GM21786 (cell line): ENCODE data around the gene RAB11FIP2.
A peak's percentile ranks its signal among the peaks of the same experiment; 100 is the strongest.

Source experiments
- ATAC-seq: cut with Tn5 transposase; IDR thresholded peaks from one replicate; pipeline ENCODE4 v1.9.1; 2021; ENCODE audit not compliant: unreplicated experiment

RAB11FIP2 gene

GRCh38 chr10:118034791-118035261, 11.9 kb downstream of the RAB11FIP2 start:
- ATAC-seq = no peak

GRCh38 chr10:118033905-118034304, 12.8 kb downstream of the RAB11FIP2 start:
- no peak for ATAC-seq

GRCh38 chr10:118032564-118032963, 14.2 kb downstream of the RAB11FIP2 start:
- no peak for ATAC-seq

- ATAC-seq = no peak
These were observed 15.2 kb downstream of the RAB11FIP2 start for GRCh38 chr10:118031351-118032075.

GRCh38 chr10:118028619-118029018, 18.1 kb downstream of the RAB11FIP2 start:
- peak; percentile 99 for ATAC-seq

GRCh38 chr10:118027397-118027796, 19.3 kb downstream of the RAB11FIP2 start:
- ATAC-seq = no peak

- ATAC-seq = no peak
These were observed 19.8 kb downstream of the RAB11FIP2 start for GRCh38 chr10:118026936-118027335.

GRCh38 chr10:118020365-118020764, 26.4 kb downstream of the RAB11FIP2 start:
- ATAC-seq = no peak

- no peak for ATAC-seq
These were observed 28.9 kb downstream of the RAB11FIP2 start for GRCh38 chr10:118017850-118018249.

GRCh38 chr10:118017071-118017740, 29.5 kb downstream of the RAB11FIP2 start:
- no peak for ATAC-seq

- no peak for ATAC-seq
These were observed 33.7 kb downstream of the RAB11FIP2 start for GRCh38 chr10:118012952-118013525.

GRCh38 chr10:118007773-118008172, 39.0 kb downstream of the RAB11FIP2 start:
- no peak for ATAC-seq

- no peak for ATAC-seq
These were observed 43.6 kb downstream of the RAB11FIP2 start for GRCh38 chr10:118003126-118003525.

GRCh38 chr10:118002581-118002980, 44.2 kb downstream of the RAB11FIP2 start:
- no peak for ATAC-seq

- ATAC-seq = no peak
These were observed 49.1 kb downstream of the RAB11FIP2 start for GRCh38 chr10:117997673-117998072.

- ATAC-seq = no peak
These were observed 50.0 kb downstream of the RAB11FIP2 start for GRCh38 chr10:117996709-117997108.

GRCh38 chr10:117994771-117995170, 52.0 kb downstream of the RAB11FIP2 start:
- no peak for ATAC-seq

- no peak for ATAC-seq
These were observed 53.6 kb downstream of the RAB11FIP2 start for GRCh38 chr10:117993166-117993565.

- no peak for ATAC-seq
These were observed 55.0 kb downstream of the RAB11FIP2 start for GRCh38 chr10:117991701-117992100.

- ATAC-seq = no peak
These were observed 56.8 kb downstream of the RAB11FIP2 start for GRCh38 chr10:117989962-117990361.

- ATAC-seq = no peak
These were observed 57.9 kb downstream of the RAB11FIP2 start for GRCh38 chr10:117988814-117989213.
